ENCODE results near the gene DCAF15. TPM values are rescaled to one million over a fixed set of nuclear protein-coding genes. Genes with fewer than 3 reads are reported as not detected.
"Not testable (repeated sequence)": the region's sequence is repeated elsewhere in the genome, so short reads cannot be mapped to it uniquely, and the experiment has no call there.

Gene DCAF15
- total RNA-seq, 1 donor from 2014 or later, result 35.0 TPM

DNA sequence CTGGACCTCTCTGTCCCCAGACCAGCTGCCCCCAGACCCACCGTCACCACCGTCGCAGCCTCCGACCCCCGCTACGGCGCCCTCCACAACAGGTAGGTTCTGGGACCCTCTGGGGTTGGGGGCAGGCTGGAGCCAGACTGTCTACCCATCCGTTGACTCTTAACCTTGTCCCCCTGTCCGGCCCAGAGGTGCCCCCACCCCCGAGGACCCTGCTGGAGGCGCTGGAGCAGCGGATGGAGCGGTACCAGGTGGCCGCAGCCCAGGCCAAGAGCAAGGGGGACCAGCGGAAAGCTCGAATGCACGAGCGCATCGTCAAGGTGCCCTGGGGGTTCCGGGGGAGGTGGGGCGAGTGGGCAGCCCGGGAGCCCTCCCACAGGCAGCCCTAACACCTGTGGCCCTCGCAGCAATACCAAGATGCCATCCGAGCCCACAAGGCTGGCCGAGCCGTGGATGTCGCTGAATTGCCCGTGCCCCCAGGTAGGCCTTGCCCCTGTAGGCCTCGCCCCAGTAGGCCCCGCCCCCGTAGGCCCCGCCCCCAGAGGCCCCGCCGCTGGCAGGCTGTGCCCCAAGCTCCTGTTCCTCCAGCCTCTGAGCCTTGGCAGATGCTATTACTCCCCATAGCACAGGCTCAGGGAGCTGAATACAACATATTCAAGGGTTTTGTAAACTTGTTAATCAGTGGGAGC, 33.4 kb upstream of the DCAF15 start:
- intact Hi-C loops (cut with DNase I), result no loop called here
- H3K27me3 ChIP-seq, result no peaks in the 10 kb centered on the region
- TF ChIP-seq, protein P1, sequence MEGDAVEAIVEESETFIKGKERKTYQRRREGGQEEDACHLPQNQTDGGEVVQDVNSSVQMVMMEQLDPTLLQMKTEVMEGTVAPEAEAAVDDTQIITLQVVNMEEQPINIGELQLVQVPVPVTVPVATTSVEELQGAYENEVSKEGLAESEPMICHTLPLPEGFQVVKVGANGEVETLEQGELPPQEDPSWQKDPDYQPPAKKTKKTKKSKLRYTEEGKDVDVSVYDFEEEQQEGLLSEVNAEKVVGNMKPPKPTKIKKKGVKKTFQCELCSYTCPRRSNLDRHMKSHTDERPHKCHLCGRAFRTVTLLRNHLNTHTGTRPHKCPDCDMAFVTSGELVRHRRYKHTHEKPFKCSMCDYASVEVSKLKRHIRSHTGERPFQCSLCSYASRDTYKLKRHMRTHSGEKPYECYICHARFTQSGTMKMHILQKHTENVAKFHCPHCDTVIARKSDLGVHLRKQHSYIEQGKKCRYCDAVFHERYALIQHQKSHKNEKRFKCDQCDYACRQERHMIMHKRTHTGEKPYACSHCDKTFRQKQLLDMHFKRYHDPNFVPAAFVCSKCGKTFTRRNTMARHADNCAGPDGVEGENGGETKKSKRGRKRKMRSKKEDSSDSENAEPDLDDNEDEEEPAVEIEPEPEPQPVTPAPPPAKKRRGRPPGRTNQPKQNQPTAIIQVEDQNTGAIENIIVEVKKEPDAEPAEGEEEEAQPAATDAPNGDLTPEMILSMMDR (IDR thresholded peaks at IDR 0.05), result no peak
- H3K4me3 ChIP-seq, result no peak overlapping the region
- no peaks in the 10 kb centered on the region for H3K9me3 ChIP-seq
- no peak overlapping the region for H3K27ac ChIP-seq
- peaks cover 57 to 73% of the 10 kb centered on the region in 2 donors for H3K36me3 ChIP-seq
- no peak for DNase-seq (ENCODE audit: low spot score in 2 of 2)
- H3K4me1 ChIP-seq, result no peaks in the 10 kb centered on the region

DNA sequence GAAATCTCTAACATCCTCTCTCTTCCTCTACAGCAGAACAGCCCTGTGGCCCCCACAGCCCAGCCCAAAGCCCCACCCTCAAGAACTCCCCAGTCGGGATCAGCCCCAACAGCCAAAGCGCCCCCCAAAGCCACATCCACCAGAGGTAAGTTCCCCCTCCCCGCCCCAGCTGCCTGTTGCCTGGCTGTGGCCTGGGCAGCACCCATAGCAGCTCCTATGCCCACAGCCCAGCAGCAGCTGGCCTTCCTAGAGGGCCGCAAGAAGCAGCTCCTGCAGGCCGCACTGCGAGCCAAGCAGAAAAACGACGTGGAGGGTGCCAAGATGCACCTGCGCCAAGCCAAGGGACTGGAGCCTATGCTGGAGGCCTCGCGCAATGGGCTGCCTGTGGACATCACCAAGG, 31.8 kb upstream of the DCAF15 start:
- no peak overlapping the region for H3K4me3 ChIP-seq
- no peaks in the 10 kb centered on the region for H3K9me3 ChIP-seq
- peaks cover 62 to 66% of the 10 kb centered on the region in 2 donors for H3K36me3 ChIP-seq
- H3K4me1 ChIP-seq, result no peaks in the 10 kb centered on the region
- H3K27me3 ChIP-seq, result no peaks in the 10 kb centered on the region
- TF ChIP-seq, protein P1 (IDR thresholded peaks at IDR 0.05), result no peak
- DNase-seq (ENCODE audit: low spot score in 2 of 2), result no peak
- intact Hi-C loops (cut with DNase I), result no loop called here
- no peak overlapping the region for H3K27ac ChIP-seq

- peaks cover 58 to 62% of the 10 kb centered on the region in 2 donors for H3K36me3 ChIP-seq
- intact Hi-C loops (cut with DNase I), result no loop called here
- no peaks in the 10 kb centered on the region for H3K9me3 ChIP-seq
- H3K4me3 ChIP-seq, result no peak overlapping the region
- no peaks in the 10 kb centered on the region for H3K4me1 ChIP-seq
- DNase-seq (ENCODE audit: low spot score in 2 of 2), result no peak
- TF ChIP-seq, protein P1 (IDR thresholded peaks at IDR 0.05), result no peak
- H3K27ac ChIP-seq, result no peak overlapping the region
- no peaks in the 10 kb centered on the region for H3K27me3 ChIP-seq
Observed at GRCh38 chr19:13920940-13921747, 31.2 kb upstream of the DCAF15 start.

DNA sequence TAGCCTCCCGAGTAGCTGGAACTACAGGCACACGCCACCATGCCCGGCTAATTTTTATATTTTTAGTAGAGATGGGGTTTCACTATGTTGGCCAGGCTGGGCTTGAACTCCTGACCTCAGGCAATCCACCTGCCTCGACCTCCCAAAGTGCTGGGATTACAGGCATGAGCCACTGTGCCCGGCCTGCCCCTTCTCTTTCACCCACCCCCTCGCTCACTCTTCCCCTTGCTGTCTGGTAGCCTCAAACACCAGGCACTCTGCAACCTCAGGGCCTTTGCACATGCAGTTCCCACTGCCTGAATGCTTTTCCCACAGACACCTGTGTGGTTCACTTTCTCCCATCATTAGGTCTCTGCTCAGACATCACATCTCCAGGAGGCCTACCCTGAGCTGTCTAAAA, 30.2 kb upstream of the DCAF15 start:
- peaks cover 66 to 69% of the 10 kb centered on the region in 2 donors for H3K36me3 ChIP-seq
- H3K9me3 ChIP-seq; H3K4me3 ChIP-seq; H3K27me3 ChIP-seq; H3K27ac ChIP-seq; DNase-seq (ENCODE audit: low spot score in 2 of 2); intact Hi-C loops (cut with DNase I); H3K4me1 ChIP-seq: not testable (repeated sequence)

DNA sequence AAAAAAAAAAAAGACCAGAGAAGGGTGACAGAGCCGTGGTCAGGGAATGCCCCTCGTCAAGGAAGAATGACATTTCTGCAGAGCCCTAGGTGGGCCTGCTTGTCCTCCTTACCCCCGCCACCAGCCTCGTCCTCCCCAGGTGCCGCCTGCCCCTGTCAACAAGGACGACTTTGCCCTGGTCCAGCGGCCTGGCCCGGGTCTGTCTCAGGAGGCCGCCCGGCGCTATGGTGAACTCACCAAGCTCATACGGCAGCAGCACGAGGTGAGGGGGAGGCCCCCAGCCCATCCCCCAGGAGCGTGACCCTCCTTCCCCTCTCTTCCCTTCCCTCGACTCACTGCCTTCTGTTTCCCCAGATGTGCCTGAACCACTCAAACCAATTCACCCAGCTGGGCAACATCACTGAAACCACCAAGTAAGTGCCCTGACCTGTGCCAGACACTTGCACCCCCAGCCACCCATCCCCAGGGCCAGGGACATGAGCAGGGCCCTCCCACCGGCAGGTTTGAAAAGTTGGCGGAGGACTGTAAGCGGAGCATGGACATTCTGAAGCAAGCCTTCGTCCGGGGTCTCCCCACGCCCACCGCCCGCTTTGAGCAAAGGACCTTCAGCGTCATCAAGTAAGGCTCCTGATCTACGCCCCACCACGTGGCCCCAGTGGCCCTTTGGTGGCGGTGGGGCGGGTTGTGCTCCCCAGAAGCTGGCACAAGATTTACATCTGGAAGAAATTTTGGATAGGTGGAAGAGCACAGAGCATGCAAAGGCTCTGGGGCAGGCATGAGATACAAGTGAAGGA, 28.9 kb upstream of the DCAF15 start:
- Histone ChIP-seq H3K4me1 (no peaks in the 10 kb centered on the region), H3K27ac (no peak overlapping the region), H3K9me3 (no peaks in the 10 kb centered on the region), H3K36me3 (peaks cover 69 to 77% of the 10 kb centered on the region in 2 donors), H3K27me3 (no peaks in the 10 kb centered on the region), H3K4me3 (no peak overlapping the region)
- no peak for DNase-seq (ENCODE audit: low spot score in 2 of 2)
- intact Hi-C loops (cut with DNase I), result no loop called here
- TF ChIP-seq, protein P1 (IDR thresholded peaks at IDR 0.05), result no peak
